Trophoblast cell (in vitro differentiated cells and primary cell): ENCODE results near the gene LRP5.

Source experiments
- DNase-seq, 2 donors: peaks; one replicate each; pipeline ENCODE4 v3.0.0-alpha.2; 2016
- H2AFZ ChIP-seq: 2 replicates; pipeline ENCODE4 v1.6.1; 2013; ENCODE audit warnings: low read length, moderate library complexity, mild to moderate bottlenecking; ENCODE audit not compliant: insufficient read depth, poor library complexity
- H2AK5ac ChIP-seq: 2 replicates; pipeline ENCODE4 v1.6.1; 2013; ENCODE audit warnings: mild to moderate bottlenecking, low read length
- H2BK120ac ChIP-seq: 2 replicates; pipeline ENCODE4 v1.6.1; 2013; ENCODE audit warnings: low read length, mild to moderate bottlenecking, moderate library complexity; ENCODE audit not compliant: insufficient read depth, poor library complexity
- H2BK12ac ChIP-seq: 2 replicates; pipeline ENCODE4 v1.6.1; 2013; ENCODE audit warnings: mild to moderate bottlenecking, low read length, moderate library complexity
- H2BK5ac ChIP-seq: 2 replicates; pipeline ENCODE4 v1.6.1; 2013; ENCODE audit warnings: low read length, low read depth, moderate library complexity, mild to moderate bottlenecking; ENCODE audit not compliant: poor library complexity
- H3K14ac ChIP-seq: 2 replicates; pipeline ENCODE4 v1.6.1; 2013; ENCODE audit warnings: mild to moderate bottlenecking, low read length
- H3K18ac ChIP-seq: 2 replicates; pipeline ENCODE4 v1.6.1; 2013; ENCODE audit warnings: mild to moderate bottlenecking, low read length
- H3K23ac ChIP-seq: 2 replicates; pipeline ENCODE4 v1.6.1; 2013; ENCODE audit warnings: low read length
- H3K27ac ChIP-seq: 2 replicates; pipeline ENCODE4 v1.5.1; 2013; ENCODE audit warnings: low read depth, mild to moderate bottlenecking, inconsistent platforms, low read length, moderate library complexity
- H3K27me3 ChIP-seq: 2 replicates; pipeline ENCODE4 v1.6.1; 2013; ENCODE audit warnings: inconsistent platforms, mild to moderate bottlenecking, low read length, moderate library complexity; ENCODE audit not compliant: insufficient read depth
- H3K36me3 ChIP-seq, 2 experiments: 1 replicate in 1 of 2; 2 replicates in 1 of 2; pipeline ENCODE4 v1.6.1; 2013; ENCODE audit warnings: low read length in 2 of 2, mild to moderate bottlenecking in 2 of 2, moderate library complexity in 1 of 2; ENCODE audit not compliant: insufficient read depth in 2 of 2, control insufficient read depth in 1 of 2
- H3K4ac ChIP-seq: 2 replicates; pipeline ENCODE4 v1.6.1; 2013; ENCODE audit warnings: low read depth, mild to moderate bottlenecking, low read length, moderate library complexity
- H3K4me1 ChIP-seq, 2 experiments: 1 replicate in 1 of 2; 2 replicates in 1 of 2; pipeline ENCODE4 v1.6.1; 2013; ENCODE audit warnings: low read length in 2 of 2, mild to moderate bottlenecking in 2 of 2, moderate library complexity in 1 of 2; ENCODE audit not compliant: insufficient read depth in 2 of 2, control insufficient read depth in 1 of 2
- H3K4me2 ChIP-seq: 2 replicates; pipeline ENCODE4 v1.6.1; 2013; ENCODE audit warnings: inconsistent platforms, mild to moderate bottlenecking, low read length, moderate library complexity
- H3K4me3 ChIP-seq: 2 replicates; pipeline ENCODE4 v1.5.1; 2013; ENCODE audit warnings: mild to moderate bottlenecking, low read depth, low read length, inconsistent platforms
- H3K79me1 ChIP-seq: one replicate; pipeline ENCODE4 v1.6.1; 2013; ENCODE audit warnings: low read length
- H3K79me2 ChIP-seq: 2 replicates; pipeline ENCODE4 v1.6.1; 2013; ENCODE audit warnings: low read length, mild to moderate bottlenecking; ENCODE audit not compliant: control insufficient read depth, insufficient read depth, poor library complexity
- H3K9ac ChIP-seq: 2 replicates; pipeline ENCODE4 v1.6.1; 2013; ENCODE audit warnings: mild to moderate bottlenecking, low read length
- H3K9me3 ChIP-seq: 2 replicates; pipeline ENCODE4 v1.6.1; 2013; ENCODE audit warnings: low read depth, mild to moderate bottlenecking, control low read depth, inconsistent platforms, low read length; ENCODE audit not compliant: insufficient read depth
- H4K12ac ChIP-seq: 2 replicates; pipeline ENCODE4 v1.6.1; 2013; ENCODE audit warnings: low read depth, mild to moderate bottlenecking, low read length, moderate library complexity
- H4K8ac ChIP-seq: 2 replicates; pipeline ENCODE4 v1.6.1; 2013; ENCODE audit warnings: low read depth, mild to moderate bottlenecking, low read length, moderate library complexity
- H4K91ac ChIP-seq: one replicate; pipeline ENCODE4 v1.6.1; 2013; ENCODE audit warnings: low read depth, mild to moderate bottlenecking, low read length, moderate library complexity
- WGBS: extraction: QIAGEN DNeasy Blood & Tissue Kit; methylation state at CpG from one replicate; pipeline ENCODE4 v1.1.7; 2013; ENCODE audit warnings: missing lambda C conversion rate; ENCODE audit not compliant: insufficient read length, insufficient coverage; ENCODE audit errors: extremely low coverage; 5-methylcytosine and 5-hydroxymethylcytosine counted together

The LRP5 gene

DNA sequence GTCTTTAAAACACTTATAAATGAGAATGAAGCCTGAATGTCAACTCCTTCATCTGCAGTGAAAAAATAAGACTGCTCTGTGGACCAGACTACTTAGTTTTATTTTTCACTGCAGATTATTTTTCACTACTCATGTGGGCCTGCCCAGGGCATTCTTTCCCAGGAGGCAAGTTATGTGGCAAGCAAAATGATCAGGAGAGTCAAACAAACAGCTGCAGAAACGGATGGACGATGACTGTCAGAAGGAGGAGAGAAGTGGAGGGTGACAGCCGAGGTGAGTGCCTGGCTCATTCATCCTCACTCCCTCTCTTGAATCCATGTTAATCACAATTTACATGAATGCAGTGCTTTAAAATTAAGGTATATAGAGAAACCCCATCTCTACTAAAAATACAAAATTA is 5.8 kb upstream of the LRP5 start:
- peaks cover 6% of the 10 kb centered on the region for H3K9me3 ChIP-seq

GRCh38 chr11:68308068-68308467 is 4.3 kb upstream of the LRP5 start:
- H2AK5ac ChIP-seq = no peak overlapping the region
- H3K14ac ChIP-seq = no peak overlapping the region
- H2BK12ac ChIP-seq = no peak overlapping the region
- H2AFZ ChIP-seq = no peak overlapping the region
- no peak overlapping the region for H3K23ac ChIP-seq
- H3K27me3 ChIP-seq = no peaks in the 10 kb centered on the region
- no peak overlapping the region for H2BK120ac ChIP-seq
- no peak overlapping the region for H4K91ac ChIP-seq
- no peaks in the 10 kb centered on the region for H3K4me1 ChIP-seq
- H3K18ac ChIP-seq = no peak overlapping the region
- H3K9ac ChIP-seq = no peak overlapping the region
- WGBS = no CpG with 5 or more reads among the region's 11 CpGs
- no peak overlapping the region for H4K8ac ChIP-seq
- no peak overlapping the region for H4K12ac ChIP-seq
- DNase-seq = no peak
- no peak overlapping the region for H2BK5ac ChIP-seq
- H3K36me3 ChIP-seq = no peaks in the 10 kb centered on the region
- no peak overlapping the region for H3K4me2 ChIP-seq
- no peak overlapping the region for H3K27ac ChIP-seq
- no peak overlapping the region for H3K4me3 ChIP-seq
- H3K79me2 ChIP-seq = peaks cover under 1% of the 10 kb centered on the region
- H3K4ac ChIP-seq = no peak overlapping the region
- H3K9me3 ChIP-seq = peaks cover 6% of the 10 kb centered on the region
- H3K79me1 ChIP-seq = peaks cover 1% of the 10 kb centered on the region

More for the DNA sequence above, 5.8 kb upstream of the LRP5 start:
- H4K8ac ChIP-seq = no peak overlapping the region
- no peaks in the 10 kb centered on the region for H3K27me3 ChIP-seq
- H4K91ac ChIP-seq = no peak overlapping the region
- H2AFZ ChIP-seq = no peak overlapping the region
- H3K9ac ChIP-seq = no peak overlapping the region
- H3K79me1 ChIP-seq = no peaks in the 10 kb centered on the region
- no peaks in the 10 kb centered on the region for H3K4me1 ChIP-seq
- no peak overlapping the region for H3K14ac ChIP-seq
- no peaks in the 10 kb centered on the region for H3K79me2 ChIP-seq
- H3K4ac ChIP-seq = no peak overlapping the region
- no peak overlapping the region for H3K4me2 ChIP-seq
- no CpG with 5 or more reads among the region's 3 CpGs for WGBS
- no peak overlapping the region for H3K18ac ChIP-seq
- H3K27ac ChIP-seq = no peak overlapping the region
- no peak for DNase-seq
- H3K36me3 ChIP-seq = no peaks in the 10 kb centered on the region
- no peak overlapping the region for H2AK5ac ChIP-seq
- H3K23ac ChIP-seq = no peak overlapping the region
- H2BK120ac ChIP-seq = no peak overlapping the region
- H4K12ac ChIP-seq = no peak overlapping the region
- no peak overlapping the region for H2BK5ac ChIP-seq
- H3K4me3 ChIP-seq = no peak overlapping the region
- no peak overlapping the region for H2BK12ac ChIP-seq

DNA sequence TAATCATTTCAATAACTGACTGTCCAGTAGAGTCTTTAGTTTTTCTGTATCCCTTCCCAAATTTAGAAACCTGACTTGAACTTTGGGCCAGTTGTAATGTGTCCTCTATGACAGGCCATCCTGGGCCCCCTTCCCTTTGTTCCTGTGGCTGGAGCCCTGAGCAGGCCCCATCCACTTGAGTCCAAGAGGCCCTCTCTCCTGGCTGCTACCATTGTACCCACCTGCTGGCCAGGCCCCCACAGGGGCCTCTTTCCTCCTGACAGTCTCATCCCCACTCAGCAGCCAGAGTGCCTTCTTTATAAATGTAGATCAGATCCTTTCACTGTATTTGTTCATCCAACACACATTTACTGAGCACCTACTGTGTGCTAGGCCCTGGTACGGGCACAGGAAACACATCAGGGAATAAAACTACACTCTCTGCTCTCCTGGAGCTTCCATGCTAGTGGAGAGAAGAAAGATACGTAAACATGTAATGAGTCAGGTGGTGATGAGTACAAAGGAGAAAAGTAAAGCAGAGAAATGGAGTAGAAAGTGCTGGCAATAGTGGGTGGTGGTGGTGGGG is 2.7 kb upstream of the LRP5 start:
- no CpG with 5 or more reads among the region's 2 CpGs for WGBS
- Histone ChIP-seq H4K12ac (no peak overlapping the region), H3K36me3 (no peaks in the 10 kb centered on the region), H3K27me3 (no peaks in the 10 kb centered on the region), H3K18ac (no peak overlapping the region), H3K4me2 (no peak overlapping the region), H2BK5ac (no peak overlapping the region), H2AFZ (no peak overlapping the region), H3K9ac (no peak overlapping the region), H3K4ac (no peak overlapping the region), H2BK12ac (no peak overlapping the region), H3K14ac (no peak overlapping the region), H3K27ac (no peak overlapping the region), H4K91ac (no peak overlapping the region), H2AK5ac (no peak overlapping the region), H3K79me2 (peaks cover 4% of the 10 kb centered on the region), H3K79me1 (peaks cover 3% of the 10 kb centered on the region), H3K4me3 (no peak overlapping the region), H3K23ac (no peak overlapping the region), H3K4me1 (peaks cover 12 to 16% of the 10 kb centered on the region in 2 experiments), H3K9me3 (no peaks in the 10 kb centered on the region), H2BK120ac (no peak overlapping the region), H4K8ac (no peak overlapping the region)
- DNase-seq = no peak

GRCh38 chr11:68311160-68312116 is 953 bp upstream of the LRP5 start:
- Histone ChIP-seq H2AK5ac (no peak overlapping the region), H3K23ac (no peak overlapping the region), H3K9ac (no peak overlapping the region), H4K8ac (no peak overlapping the region), H3K4me3 (no peak overlapping the region), H3K79me1 (peaks cover 5% of the 10 kb centered on the region), H3K18ac (no peak overlapping the region), H2AFZ (no peak overlapping the region), H2BK12ac (no peak overlapping the region), H3K36me3 (no peaks in the 10 kb centered on the region), H4K12ac (no peak overlapping the region), H3K4me1 (peaks cover 21 to 25% of the 10 kb centered on the region in 2 experiments), H3K4ac (no peak overlapping the region), H3K4me2 (peak overlapping the region; percentile 100), H2BK5ac (no peak overlapping the region), H3K79me2 (peaks cover 4% of the 10 kb centered on the region), H4K91ac (no peak overlapping the region), H3K14ac (no peak overlapping the region), H3K27ac (no peak overlapping the region), H2BK120ac (no peak overlapping the region), H3K27me3 (no peaks in the 10 kb centered on the region), H3K9me3 (no peaks in the 10 kb centered on the region)
- DNase-seq = no peak
- no CpG with 5 or more reads among the region's 25 CpGs for WGBS
